Left colon (tissue), 2 donors: ENCODE measurements around the gene JAZF1. TPM values are rescaled to one million over a fixed set of nuclear protein-coding genes. Genes with fewer than 3 reads are reported as not detected.
A peak's percentile ranks its signal among the peaks of the same experiment; 100 is the strongest.
"Not testable (repeated sequence)": the region's sequence is repeated elsewhere in the genome, so short reads cannot be mapped to it uniquely, and the experiment has no call there.

Experiments
- ATAC-seq: fragments of 200-7000 bp; cut with Tn5 transposase; one replicate; pipeline ENCODE4 v1.9.1; 2020; ENCODE audit warnings: mild to moderate bottlenecking, moderate library complexity
- DNase-seq, 2 donors: peaks; one replicate each; pipeline ENCODE4 v3.0.0-alpha.2; 2020
- intact Hi-C, 2 donors: fragments of 100-400 bp; cut with DNase I in 1 of 2; cut with micrococcal nuclease in 1 of 2; formaldehyde crosslinking; loops; one replicate each; pipeline versions ENCODE4 v1.11.2 to v1.14.0; 2022; cut with DNase I, micrococcal nuclease
- total RNA-seq, 2 donors: library from RNA; stranded (reverse); fragmentation: NEBNext Ultra II Directional; extraction: Animal tissue kit (Norgen Biotek cat#: 25700); gene quantifications; one replicate each; pipeline ENCODE4 v1.2.1, GENCODE V29; 2021
- donor health status: DM: no; HTN: no; CAD: no.
- donor health status: DM: yes; HTN: yes; CAD: no.

The JAZF1 gene
- total RNA-seq, 2 donors from 2014 or later: 2.8 to 8.3 TPM

DNA sequence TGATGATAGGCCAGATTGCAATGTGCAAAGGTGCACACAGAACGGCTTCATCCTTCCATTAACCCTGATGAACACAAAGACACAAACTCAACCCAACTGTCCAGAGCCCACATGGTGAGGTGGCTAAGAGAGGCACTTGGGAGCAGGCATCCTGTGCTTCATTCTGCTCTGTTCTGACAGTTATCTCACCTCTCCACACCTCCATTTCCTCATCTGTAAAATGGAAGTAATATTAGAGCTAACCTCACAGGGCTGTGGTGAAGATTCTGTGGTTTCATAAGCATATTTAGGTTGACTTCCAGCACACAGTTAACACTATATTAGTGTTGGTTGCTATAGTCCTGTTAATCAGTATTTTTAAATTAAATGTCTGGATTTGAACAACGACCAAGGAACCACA is 314.3 kb downstream of the JAZF1 start:
- no peak for DNase-seq
- no peak for ATAC-seq
- intact Hi-C loops: no loop called here

GRCh38 chr7:27863880-27864279 is 316.7 kb downstream of the JAZF1 start:
- ATAC-seq: no peak
- DNase-seq: no peak
- intact Hi-C loops: no loop called here

DNA sequence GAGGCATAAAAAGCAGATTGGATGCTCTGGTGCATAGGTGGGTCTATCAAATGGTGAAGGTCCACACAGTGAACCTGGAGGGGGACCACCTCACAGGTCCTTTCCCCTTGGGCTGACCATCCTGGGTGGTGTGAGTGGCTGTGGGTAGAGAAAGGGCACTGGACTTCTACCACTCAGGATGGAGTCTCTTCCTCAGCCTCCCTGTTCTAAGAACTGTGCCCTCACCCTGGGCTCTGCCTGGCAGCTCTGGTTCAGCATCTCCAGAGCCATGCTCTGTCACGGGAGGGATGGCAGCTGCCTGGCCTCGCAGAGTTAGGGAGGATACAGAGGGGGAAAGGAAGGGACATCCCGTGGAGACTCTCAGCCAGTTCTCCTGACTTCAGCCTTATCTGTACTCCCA is 318.8 kb downstream of the JAZF1 start:
- ATAC-seq: no peak
- intact Hi-C loops: no loop called here
- DNase-seq: no peak

GRCh38 chr7:27860800-27861199 is 319.8 kb downstream of the JAZF1 start:
- intact Hi-C loops: no loop called here
- no peak for ATAC-seq
- no peak for DNase-seq

DNA sequence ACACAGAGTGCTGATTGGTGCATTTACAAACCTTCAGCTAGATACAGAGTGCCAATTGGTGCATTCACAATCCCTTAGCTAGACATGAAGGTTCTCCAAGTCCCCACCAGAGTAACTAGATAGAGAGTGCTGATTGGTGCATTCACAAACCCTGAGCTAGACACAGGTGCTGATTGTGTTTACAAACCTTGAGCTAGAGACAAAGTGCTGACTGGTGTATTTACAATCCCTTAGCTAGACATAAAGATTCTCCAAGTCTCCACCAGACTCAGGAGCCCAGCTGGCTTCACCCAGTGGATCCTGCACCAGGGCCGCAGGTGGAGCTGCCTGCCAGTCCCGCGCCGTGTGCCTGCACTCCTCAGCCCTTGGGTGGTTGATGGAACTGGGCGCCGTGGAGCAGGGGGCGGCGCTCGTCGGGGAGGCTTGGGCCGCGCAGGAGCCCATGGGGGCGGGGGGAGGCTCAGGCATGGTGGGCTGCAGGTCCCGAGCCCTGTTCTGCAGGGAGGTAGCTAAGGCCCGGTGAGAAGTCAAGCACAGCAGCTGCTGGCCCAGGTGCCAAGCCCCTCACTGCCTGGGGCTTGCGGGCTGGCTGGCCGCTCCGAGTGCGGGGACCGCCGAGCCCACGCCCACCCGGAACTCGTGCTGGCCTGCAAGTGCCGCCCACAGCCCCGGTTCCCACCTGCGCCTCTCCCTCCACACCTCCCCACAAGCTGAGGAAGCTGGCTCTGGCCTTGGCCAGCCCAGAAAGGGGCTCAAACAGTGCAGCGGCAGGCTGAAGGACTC is 323.7 kb downstream of the JAZF1 start:
- ATAC-seq, intact Hi-C loops, DNase-seq: not testable (repeated sequence)

GRCh38 chr7:27850531-27850930 is 330.1 kb downstream of the JAZF1 start:
- DNase-seq (no peak), ATAC-seq (no peak)
- intact Hi-C loops: no loop called here

DNA sequence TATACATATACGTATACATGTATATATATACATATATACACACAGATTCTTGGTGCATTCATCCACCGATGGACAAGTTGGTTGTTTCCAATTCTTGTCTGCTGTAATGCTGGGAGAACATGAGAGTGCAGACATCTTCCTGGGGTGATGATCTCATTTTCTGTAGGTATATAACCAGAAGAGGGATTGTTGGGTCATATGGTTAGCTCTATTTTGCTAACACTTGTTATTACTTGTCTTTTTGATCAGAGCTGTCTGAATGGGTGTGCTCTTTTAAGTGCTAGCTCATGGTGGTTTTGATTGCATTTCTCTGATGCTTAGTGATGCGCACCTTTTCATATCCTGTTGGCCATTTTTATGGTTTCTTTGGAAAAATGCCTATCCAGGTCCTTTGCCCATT is 334.2 kb downstream of the JAZF1 start:
- DNase-seq: no peak
- intact Hi-C loops: no loop called here
- no peak for ATAC-seq

DNA sequence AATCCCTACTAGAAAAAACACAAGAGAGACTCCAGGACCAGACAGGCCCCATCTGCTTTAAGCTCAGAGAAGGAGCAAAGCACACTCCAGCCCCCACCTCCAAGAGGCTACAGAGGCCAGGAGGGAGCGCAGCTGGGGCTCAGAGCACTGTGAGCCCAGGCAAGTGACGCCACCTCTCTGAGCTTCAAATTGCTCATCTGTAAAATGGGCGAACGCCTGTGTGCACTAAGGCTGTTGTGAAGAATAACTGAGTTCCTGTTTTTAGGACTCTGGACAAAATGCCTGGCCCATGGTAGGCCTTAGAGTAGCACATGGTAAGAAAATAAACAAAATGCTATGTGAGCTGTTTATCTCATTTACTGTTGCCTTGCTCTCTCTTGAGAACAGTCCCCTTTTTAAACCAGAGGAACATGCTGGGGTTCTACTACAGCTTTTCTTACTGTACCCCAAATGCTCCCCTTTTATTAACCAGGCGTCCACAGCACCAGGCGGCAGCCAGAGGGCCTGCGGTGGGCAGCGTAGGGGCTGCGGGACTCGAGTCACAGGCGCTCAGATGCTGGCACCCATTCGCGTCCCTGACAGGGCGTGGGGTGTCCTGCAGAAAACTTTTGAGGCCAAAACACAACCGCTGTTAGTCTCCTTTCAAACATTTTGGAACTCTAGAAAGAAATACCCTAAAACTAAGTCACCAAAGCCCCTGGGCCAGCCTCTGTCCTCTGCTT is 336.9 kb downstream of the JAZF1 start:
- DNase-seq: no peak
- intact Hi-C loops: no loop called here
- ATAC-seq: no peak

- intact Hi-C loops: no loop called here
- DNase-seq: no peak
- ATAC-seq: no peak
Observed at GRCh38 chr7:27842851-27843250, 337.7 kb downstream of the JAZF1 start.

- DNase-seq (no peak), ATAC-seq (no peak)
- intact Hi-C loops: no loop called here
Observed at GRCh38 chr7:27842094-27842692, 338.4 kb downstream of the JAZF1 start.

DNA sequence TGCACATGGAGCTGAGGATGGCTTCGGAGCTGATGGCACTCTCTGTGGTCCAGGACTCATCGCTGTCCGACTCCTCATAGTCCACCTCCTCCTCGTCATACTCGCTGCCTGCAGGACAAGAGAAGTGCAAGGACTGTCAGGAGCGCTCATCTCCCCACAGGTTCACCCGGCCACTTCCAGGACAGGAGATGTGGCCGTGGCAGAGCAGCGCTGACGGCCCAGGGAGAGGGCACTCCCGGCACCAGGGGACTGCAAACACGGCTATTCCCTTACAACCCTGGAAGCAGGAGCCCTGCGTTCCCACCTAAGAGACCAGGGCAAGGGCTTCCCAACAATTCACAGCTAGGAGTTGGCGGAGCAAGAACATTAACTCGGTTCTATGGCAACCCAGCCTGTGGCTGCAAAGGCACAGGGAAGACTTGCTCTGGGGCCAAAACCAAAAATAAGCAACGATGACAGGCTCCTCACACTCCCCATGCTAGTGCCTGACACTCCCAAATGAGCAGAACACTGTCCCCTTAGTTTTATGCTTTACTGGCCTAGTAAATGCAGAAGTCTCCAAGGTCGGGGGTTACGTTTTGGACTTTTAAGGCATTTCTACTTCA is 339.7 kb downstream of the JAZF1 start:
- ATAC-seq: no peak
- intact Hi-C loops: no loop called here
- no peak for DNase-seq

DNA sequence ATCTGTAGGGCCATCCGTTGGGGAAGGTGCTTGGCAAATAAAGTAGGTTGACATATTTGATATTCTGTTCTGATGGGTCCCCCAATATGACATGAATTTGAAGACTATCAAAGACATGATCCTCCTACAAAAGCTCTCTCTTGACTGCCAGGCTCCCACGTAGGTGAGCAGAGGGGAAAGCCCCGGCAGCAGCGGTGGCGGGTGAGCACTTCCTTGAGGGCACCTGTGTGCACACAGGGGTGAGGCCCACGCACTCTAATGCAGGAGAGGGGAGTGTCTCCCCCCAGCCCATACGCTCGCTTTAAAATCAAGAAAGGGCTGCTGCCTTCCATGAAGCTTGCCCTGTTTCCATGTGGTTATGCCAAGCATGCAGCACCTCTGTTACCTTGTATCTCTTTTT is 340.3 kb downstream of the JAZF1 start:
- no peak for ATAC-seq
- intact Hi-C loops: no loop called here
- DNase-seq: no peak

DNA sequence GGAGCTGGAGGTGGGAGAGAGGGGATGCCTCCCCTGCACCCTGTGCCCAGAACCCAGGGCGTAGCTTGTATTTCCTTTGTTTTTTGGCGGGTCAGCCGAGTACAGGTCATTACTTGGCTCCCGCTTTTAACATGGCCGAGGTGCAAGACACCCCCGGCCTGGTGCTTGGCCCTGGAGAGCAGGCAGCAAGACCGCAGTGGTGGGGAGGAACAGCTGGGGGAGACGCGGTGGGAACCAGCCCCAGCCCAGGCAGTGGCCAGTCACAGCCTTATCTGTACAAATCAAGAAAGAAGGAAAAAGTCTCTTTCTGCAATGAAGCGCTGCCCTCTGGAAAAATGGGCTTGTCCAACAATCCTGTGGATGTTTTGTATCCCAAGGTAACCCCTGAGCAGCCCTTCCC is 341.5 kb downstream of the JAZF1 start:
- intact Hi-C loops: no loop called here
- DNase-seq (no peak), ATAC-seq (no peak)

GRCh38 chr7:27836536-27836935 is 344.1 kb downstream of the JAZF1 start:
- ATAC-seq: peak; percentile 21
- no peak for DNase-seq
- intact Hi-C loops: no loop called here

GRCh38 chr7:27835376-27835775 is 345.2 kb downstream of the JAZF1 start:
- ATAC-seq (peak; percentile 13), DNase-seq (no peak)
- intact Hi-C loops: no loop called here

GRCh38 chr7:27834179-27834921 is 346.2 kb downstream of the JAZF1 start:
- DNase-seq (no peak), ATAC-seq (peak; percentile 19)
- intact Hi-C loops: no loop called here

- intact Hi-C loops: no loop called here
- DNase-seq: no peak
- ATAC-seq: no peak
Observed at GRCh38 chr7:27826357-27826756, 354.2 kb downstream of the JAZF1 start.

- intact Hi-C loops: no loop called here
- DNase-seq: no peak
- ATAC-seq: no peak
Observed at GRCh38 chr7:27825891-27826290, 354.7 kb downstream of the JAZF1 start.

DNA sequence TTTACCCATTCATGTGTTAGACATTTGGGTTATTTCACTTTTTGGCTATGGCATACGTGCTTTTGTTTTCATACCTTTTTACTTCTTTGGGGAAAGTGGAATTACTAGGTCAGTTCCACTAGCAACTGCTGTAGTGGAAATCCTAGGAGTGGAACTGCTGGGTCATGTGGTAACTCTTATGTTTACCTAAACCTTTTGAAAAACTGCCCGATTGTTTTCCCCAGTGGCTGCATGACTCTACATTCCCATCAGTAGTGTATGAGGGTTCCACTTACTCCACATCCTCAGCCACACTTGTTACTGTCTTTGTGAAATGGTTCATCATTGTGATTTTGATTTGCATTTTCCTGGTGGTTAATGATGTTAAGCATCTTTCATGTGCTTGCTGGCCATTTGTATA is 358.4 kb downstream of the JAZF1 start:
- DNase-seq: no peak
- intact Hi-C loops: no loop called here
- no peak for ATAC-seq
